ENCODE data around the gene KLHDC4.

DNA sequence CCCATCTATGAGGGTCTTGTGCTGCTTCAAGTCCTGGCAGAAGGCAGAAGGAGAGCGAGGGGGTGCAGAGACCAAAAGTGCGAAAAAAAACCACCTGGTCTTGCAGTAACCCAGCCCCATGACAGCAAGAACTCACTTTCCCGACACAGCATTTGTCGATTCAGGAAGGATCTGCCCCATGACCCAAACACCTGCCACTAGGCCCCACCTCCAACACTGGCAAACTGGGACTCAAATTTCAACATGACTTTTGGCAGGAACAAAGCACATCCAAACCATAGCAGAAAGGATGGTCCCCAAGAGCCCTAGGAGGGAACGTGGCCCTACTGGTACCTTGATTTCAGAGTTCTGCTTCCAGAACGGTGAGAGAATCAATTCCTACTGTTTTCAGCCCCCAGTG lies 34.7 kb upstream of the KLHDC4 start:
- no peak for TF ChIP-seq POLR2AphosphoS5 (IDR thresholded peaks at IDR 0.05; ENCODE audit: low read depth, low read length)
- no peak for TF ChIP-seq POLR2A (IDR thresholded peaks at IDR 0.05; ENCODE audit: low read depth, low read length)

All from GM12891 (cell line).